H9 (cell line): ENCODE measurements around the gene PRMT5. TPM values are rescaled to one million over a fixed set of nuclear protein-coding genes. Genes with fewer than 3 reads are reported as not detected.

ENCODE experiments used
- DNase-seq: peaks from one replicate; pipeline ENCODE4 v3.0.0-alpha.2; 2017
- H2AFZ ChIP-seq: one replicate; pipeline ENCODE4 v1.6.1; 2013; ENCODE audit warnings: mild to moderate bottlenecking, low read length, control low read depth, moderate library complexity
- H2AK5ac ChIP-seq: 2 replicates; pipeline ENCODE4 v1.6.1; 2013; ENCODE audit warnings: low read length, control low read depth, mixed read lengths; ENCODE audit not compliant: insufficient read length
- H2BK120ac ChIP-seq: one replicate; pipeline ENCODE4 v1.6.1; 2013; ENCODE audit warnings: low read depth, mild to moderate bottlenecking, low read length, control low read depth, inconsistent platforms; ENCODE audit not compliant: poor library complexity, severe bottlenecking
- H2BK12ac ChIP-seq: 2 replicates; pipeline ENCODE4 v1.6.1; 2013; ENCODE audit warnings: low read length, control low read depth, mixed read lengths, low read depth; ENCODE audit not compliant: insufficient read length
- H2BK15ac ChIP-seq: 2 replicates; pipeline ENCODE4 v1.6.1; 2013; ENCODE audit warnings: low read depth, low read length, control low read depth
- H2BK20ac ChIP-seq: one replicate; pipeline ENCODE4 v1.6.1; 2013; ENCODE audit warnings: low read depth, mild to moderate bottlenecking, low read length, control low read depth, inconsistent platforms; ENCODE audit not compliant: poor library complexity, severe bottlenecking
- H2BK5ac ChIP-seq: 2 replicates; pipeline ENCODE4 v1.6.1; 2013; ENCODE audit warnings: low read length, control low read depth, mixed read lengths; ENCODE audit not compliant: insufficient read length
- H3K14ac ChIP-seq: 2 replicates; pipeline ENCODE4 v1.6.1; 2013; ENCODE audit warnings: low read length, control low read depth; ENCODE audit not compliant: insufficient read depth
- H3K18ac ChIP-seq: 2 replicates; pipeline ENCODE4 v1.6.1; 2013; ENCODE audit warnings: low read depth, mild to moderate bottlenecking, mixed read lengths, low read length, control low read depth; ENCODE audit not compliant: insufficient read length
- H3K23ac ChIP-seq: 2 replicates; pipeline ENCODE4 v1.6.1; 2013; ENCODE audit warnings: low read length, control low read depth, mixed read lengths, low read depth; ENCODE audit not compliant: insufficient read length
- H3K23me2 ChIP-seq: 2 replicates; pipeline ENCODE4 v1.6.1; 2013; ENCODE audit warnings: low read depth, mild to moderate bottlenecking, mixed read lengths, low read length, control low read depth; ENCODE audit not compliant: insufficient read length, poor library complexity, severe bottlenecking
- H3K27ac ChIP-seq: 2 replicates; pipeline ENCODE4 v1.5.1; 2013; ENCODE audit warnings: low read length, control low read depth, mixed read lengths, low read depth; ENCODE audit not compliant: insufficient read length
- H3K27me3 ChIP-seq: 2 replicates; pipeline ENCODE4 v1.6.1; 2013; ENCODE audit warnings: low read length, control low read depth, inconsistent platforms; ENCODE audit not compliant: insufficient read depth
- H3K4ac ChIP-seq: 2 replicates; pipeline ENCODE4 v1.6.1; 2013; ENCODE audit warnings: low read depth, mild to moderate bottlenecking, control low read depth, inconsistent platforms, low read length, moderate library complexity
- H3K4me1 ChIP-seq: 2 replicates; pipeline ENCODE4 v1.6.1; 2013; ENCODE audit warnings: low read length, control low read depth, inconsistent platforms; ENCODE audit not compliant: insufficient read depth
- H3K4me2 ChIP-seq: 2 replicates; pipeline ENCODE4 v1.6.1; 2013; ENCODE audit warnings: low read length, control low read depth, mixed read lengths; ENCODE audit not compliant: insufficient read length, insufficient read depth
- H3K56ac ChIP-seq: 2 replicates; pipeline ENCODE4 v1.6.1; 2013; ENCODE audit warnings: low read depth, mild to moderate bottlenecking, mixed read lengths, low read length, control low read depth; ENCODE audit not compliant: insufficient read length
- H3K79me1 ChIP-seq: 2 replicates; pipeline ENCODE4 v1.6.1; 2013; ENCODE audit warnings: low read depth, mild to moderate bottlenecking, moderate library complexity, low read length, control low read depth, inconsistent platforms; ENCODE audit not compliant: insufficient read depth, poor library complexity, severe bottlenecking
- H3K79me2 ChIP-seq: 2 replicates; pipeline ENCODE4 v1.6.1; 2013; ENCODE audit warnings: low read length, control low read depth, inconsistent platforms; ENCODE audit not compliant: insufficient read depth
- H3K9ac ChIP-seq: 2 replicates; pipeline ENCODE4 v1.6.1; 2013; ENCODE audit warnings: low read length, control low read depth, mixed read lengths; ENCODE audit not compliant: insufficient read length; ENCODE audit errors: extremely low read depth
- H3K9me3 ChIP-seq: one replicate; pipeline ENCODE4 v1.6.1; 2013; ENCODE audit warnings: low read depth, low read length, inconsistent platforms; ENCODE audit not compliant: control insufficient read depth
- H3T11ph ChIP-seq: one replicate; pipeline ENCODE4 v1.6.1; 2013; ENCODE audit warnings: mild to moderate bottlenecking, low read length, control low read depth, inconsistent platforms
- H4K20me1 ChIP-seq: one replicate; pipeline ENCODE4 v1.6.1; 2013; ENCODE audit not compliant: control insufficient read depth, insufficient read length, insufficient read depth
- H4K5ac ChIP-seq: 2 replicates; pipeline ENCODE4 v1.6.1; 2013; ENCODE audit warnings: low read depth, mild to moderate bottlenecking, mixed read lengths, low read length, control low read depth; ENCODE audit not compliant: insufficient read length
- H4K8ac ChIP-seq: replicated peaks from 2 replicates; pipeline ENCODE4 v1.6.1; 2013; ENCODE audit warnings: low read length, control low read depth, mixed read lengths, low read depth; ENCODE audit not compliant: insufficient read length
- H4K91ac ChIP-seq: 2 replicates; pipeline ENCODE4 v1.6.1; 2013; ENCODE audit warnings: low read depth, mild to moderate bottlenecking, moderate library complexity, mixed read lengths, low read length, control low read depth; ENCODE audit not compliant: insufficient read length
- H3K27ac Mint-ChIP-seq, 3 experiments: 2 replicates in 2 of 3; 3 replicates in 1 of 3; pipeline ENCODE4 v1.8.0; 2020 to 2021; ENCODE audit warnings: mixed read lengths in 3 of 3, mild to moderate bottlenecking in 1 of 3, moderate library complexity in 1 of 3
- H3K27me3 Mint-ChIP-seq: 2 replicates; pipeline ENCODE4 v1.8.0; 2021; ENCODE audit warnings: low read depth, mild to moderate bottlenecking, moderate library complexity, mixed read lengths
- H3K36me3 Mint-ChIP-seq, 3 experiments: 2 replicates in 2 of 3; 3 replicates in 1 of 3; pipeline ENCODE4 v1.8.0; 2020 to 2021; ENCODE audit warnings: low read depth in 3 of 3, mixed read lengths in 3 of 3; ENCODE audit not compliant: insufficient read depth in 1 of 3
- H3K4me1 Mint-ChIP-seq, 2 experiments: 2 replicates each; pipeline ENCODE4 v1.8.0; 2020; ENCODE audit warnings: mixed read lengths in 2 of 2
- H3K4me3 Mint-ChIP-seq, 2 experiments: 2 replicates in 1 of 2; 3 replicates in 1 of 2; pipeline ENCODE4 v1.8.0; 2020 to 2021; ENCODE audit warnings: mild to moderate bottlenecking in 2 of 2, mixed read lengths in 2 of 2, moderate library complexity in 1 of 2
- H3K9me3 Mint-ChIP-seq, 2 experiments: 2 replicates in 1 of 2; 3 replicates in 1 of 2; pipeline ENCODE4 v1.8.0; 2020; ENCODE audit warnings: mild to moderate bottlenecking in 2 of 2, mixed read lengths in 2 of 2, moderate library complexity in 1 of 2
- CTCF ChIP-seq: fragments of 200-600 bp; sonication (generic); conservative IDR thresholded peaks from 3 replicates; pipeline ENCODE4 v1.8.0; 2021; ENCODE audit warnings: antibody characterized with exemption, mild to moderate bottlenecking
- WGBS: extraction: QIAGEN DNeasy Blood & Tissue Kit; methylation state at CpG from one replicate; pipeline ENCODE4 v1.1.7; 2013; ENCODE audit warnings: missing lambda C conversion rate, low lambda C conversion rate, mixed read lengths; ENCODE audit not compliant: insufficient read length; ENCODE audit errors: extremely low coverage; 5-methylcytosine and 5-hydroxymethylcytosine counted together
- total RNA-seq: library from RNA; stranded (reverse); gene quantifications from 2 replicates; pipeline ENCODE4 v1.2.1, GENCODE V29; 2021

Gene PRMT5
- total RNA-seq, 1 experiment from 2014 or later: 141 TPM

GRCh38 chr14:22896760-22897159, 32.4 kb downstream of the PRMT5 start:
- no peak overlapping the region for H2AK5ac ChIP-seq
- DNase-seq: no peak
- H3K79me1 ChIP-seq: no peaks in the 10 kb centered on the region
- no peak overlapping the region for H2BK15ac ChIP-seq
- no peaks in the 10 kb centered on the region for H3K23me2 ChIP-seq
- peaks cover 9% of the 10 kb centered on the region; the same call in 1 of the 2 replicates for H3K27me3 ChIP-seq
- no peak overlapping the region for H3K4me2 ChIP-seq
- TF ChIP-seq CTCF: no peak
- no peak overlapping the region for H2BK12ac ChIP-seq
- H3K27ac ChIP-seq: no peak overlapping the region
- no CpG with 5 or more reads among the region's 3 CpGs for WGBS
- no peak overlapping the region for H4K8ac ChIP-seq
- H3K27me3 Mint-ChIP-seq: peaks cover 46% of the 10 kb centered on the region
- H4K5ac ChIP-seq: no peak overlapping the region
- H4K91ac ChIP-seq: no peak overlapping the region
- H3K27ac Mint-ChIP-seq: no peak overlapping the region
- no peak overlapping the region for H2BK120ac ChIP-seq
- no peak overlapping the region for H3K56ac ChIP-seq
- H3K4me1 ChIP-seq: no peaks in the 10 kb centered on the region
- no peak overlapping the region for H3K18ac ChIP-seq
- H3K9ac ChIP-seq: no peak overlapping the region
- H2AFZ ChIP-seq: no peak overlapping the region
- H3K9me3 Mint-ChIP-seq: no peaks in the 10 kb centered on the region
- H3T11ph ChIP-seq: no peak overlapping the region
- no peaks in the 10 kb centered on the region for H3K9me3 ChIP-seq
- H2BK20ac ChIP-seq: no peak overlapping the region
- H3K14ac ChIP-seq: no peak overlapping the region
- H3K79me2 ChIP-seq: no peaks in the 10 kb centered on the region
- no peak overlapping the region for H3K4ac ChIP-seq
- H3K4me3 Mint-ChIP-seq: no peak overlapping the region
- no peak overlapping the region for H2BK5ac ChIP-seq
- peaks cover 10 to 16% (median 11%) of the 10 kb centered on the region in 3 experiments; a peak in 6 of 7 replicates for H3K36me3 Mint-ChIP-seq
- H4K20me1 ChIP-seq: no peaks in the 10 kb centered on the region
- H3K4me1 Mint-ChIP-seq: peaks cover 18 to 27% of the 10 kb centered on the region in 2 experiments
- H3K23ac ChIP-seq: no peak overlapping the region
